Activated T-cell treated with anti-CD3 and anti-CD28 coated beads, Interleukin-2, amount 50 U/mL, for 24 hours (primary cell): ENCODE measurements around the gene DNAH2.

Source experiments
- DNase-seq: peaks from one replicate; pipeline ENCODE4 v3.0.0-alpha.2; 2020
- H3K27ac Mint-ChIP-seq: 2 replicates; pipeline ENCODE4 v1.8.0; 2020; ENCODE audit warnings: mild to moderate bottlenecking, mixed read lengths
- H3K27me3 Mint-ChIP-seq: 2 replicates; pipeline ENCODE4 v1.8.0; 2020; ENCODE audit warnings: mixed read lengths
- H3K36me3 Mint-ChIP-seq: 2 replicates; pipeline ENCODE4 v1.8.0; 2020; ENCODE audit warnings: low read depth, mixed read lengths
- H3K4me1 Mint-ChIP-seq: 2 replicates; pipeline ENCODE4 v1.8.0; 2020; ENCODE audit warnings: low read depth, mixed read lengths
- H3K4me3 Mint-ChIP-seq: 2 replicates; pipeline ENCODE4 v1.8.0; 2020; ENCODE audit warnings: mild to moderate bottlenecking, moderate library complexity, mixed read lengths
- H3K9me3 Mint-ChIP-seq: 2 replicates; pipeline ENCODE4 v1.8.0; 2020; ENCODE audit warnings: mixed read lengths

Gene DNAH2

GRCh38 chr17:7687908-7688807, 29.4 kb upstream of the DNAH2 start, which contains the start of gene WRAP53:
Gene WRAP53 (plus strand): TSS chr17:7688477. CDS start chr17:7688649, 172 bp downstream.
- Mint-ChIP-seq H3K27ac (peak within 1 kb of the TSS; percentile 98), H3K9me3 (no peaks in the 10 kb centered on the region), H3K4me3 (peak within 1 kb of the TSS; percentile 90), H3K4me1 (peaks cover 39% of the 10 kb centered on the region), H3K27me3 (no peaks in the 10 kb centered on the region), H3K36me3 (peaks cover 85% of the 10 kb centered on the region)
- DNase-seq = peak; percentile 97

DNA sequence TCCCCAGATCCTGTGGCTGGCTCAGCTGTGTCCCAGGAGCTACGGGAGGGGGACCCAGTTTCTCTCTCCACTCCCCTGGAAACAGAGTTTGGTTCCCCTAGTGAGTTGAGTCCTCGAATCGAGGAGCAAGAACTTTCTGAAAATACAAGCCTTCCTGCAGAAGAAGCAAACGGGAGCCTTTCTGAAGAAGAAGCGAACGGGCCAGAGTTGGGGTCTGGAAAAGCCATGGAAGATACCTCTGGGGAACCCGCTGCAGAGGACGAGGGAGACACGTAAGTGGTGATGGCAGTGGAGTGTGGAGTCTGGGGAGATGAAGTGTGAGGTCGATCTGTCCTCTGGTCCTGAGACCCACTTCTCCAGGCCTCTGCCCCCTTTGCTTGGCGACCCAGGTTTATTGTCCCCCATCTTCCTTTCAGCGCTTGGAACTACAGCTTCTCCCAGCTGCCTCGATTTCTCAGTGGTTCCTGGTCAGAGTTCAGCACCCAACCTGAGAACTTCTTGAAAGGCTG, 28.7 kb upstream of the DNAH2 start:
- peak overlapping the region; percentile 98 for H3K27ac Mint-ChIP-seq
- no peaks in the 10 kb centered on the region for H3K9me3 Mint-ChIP-seq
- H3K36me3 Mint-ChIP-seq = peaks cover 85% of the 10 kb centered on the region

DNA sequence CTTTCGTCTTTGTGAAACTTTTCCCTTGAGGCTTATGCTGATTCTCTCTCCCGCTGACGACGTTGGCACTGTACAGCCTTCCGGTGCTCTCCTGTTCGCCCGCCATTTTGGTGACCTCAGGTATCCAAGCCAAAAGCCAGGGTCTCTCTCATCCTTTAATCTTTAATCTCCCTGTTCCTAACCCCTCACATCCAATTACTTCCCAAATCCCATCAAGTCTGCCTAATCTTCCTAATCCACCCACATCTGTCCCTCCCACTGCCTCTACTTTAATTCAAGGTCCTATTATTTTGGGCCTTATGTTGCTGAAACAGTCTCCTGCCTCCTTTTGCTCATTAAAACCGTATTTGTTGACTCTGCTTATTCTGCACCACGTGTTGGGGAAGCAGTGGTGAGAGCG, 22.0 kb upstream of the DNAH2 start:
- Mint-ChIP-seq H3K4me3 (no peak overlapping the region), H3K27me3 (no peaks in the 10 kb centered on the region), H3K36me3 (peaks cover 71% of the 10 kb centered on the region), H3K4me1 (peaks cover 3% of the 10 kb centered on the region), H3K27ac (no peak overlapping the region), H3K9me3 (no peaks in the 10 kb centered on the region)
- no peak for DNase-seq

More for the DNA sequence above, 28.7 kb upstream of the DNAH2 start:
- Mint-ChIP-seq H3K27me3 (no peaks in the 10 kb centered on the region), H3K4me1 (peaks cover 36% of the 10 kb centered on the region), H3K4me3 (peak overlapping the region; percentile 90)
- no peak for DNase-seq

DNA sequence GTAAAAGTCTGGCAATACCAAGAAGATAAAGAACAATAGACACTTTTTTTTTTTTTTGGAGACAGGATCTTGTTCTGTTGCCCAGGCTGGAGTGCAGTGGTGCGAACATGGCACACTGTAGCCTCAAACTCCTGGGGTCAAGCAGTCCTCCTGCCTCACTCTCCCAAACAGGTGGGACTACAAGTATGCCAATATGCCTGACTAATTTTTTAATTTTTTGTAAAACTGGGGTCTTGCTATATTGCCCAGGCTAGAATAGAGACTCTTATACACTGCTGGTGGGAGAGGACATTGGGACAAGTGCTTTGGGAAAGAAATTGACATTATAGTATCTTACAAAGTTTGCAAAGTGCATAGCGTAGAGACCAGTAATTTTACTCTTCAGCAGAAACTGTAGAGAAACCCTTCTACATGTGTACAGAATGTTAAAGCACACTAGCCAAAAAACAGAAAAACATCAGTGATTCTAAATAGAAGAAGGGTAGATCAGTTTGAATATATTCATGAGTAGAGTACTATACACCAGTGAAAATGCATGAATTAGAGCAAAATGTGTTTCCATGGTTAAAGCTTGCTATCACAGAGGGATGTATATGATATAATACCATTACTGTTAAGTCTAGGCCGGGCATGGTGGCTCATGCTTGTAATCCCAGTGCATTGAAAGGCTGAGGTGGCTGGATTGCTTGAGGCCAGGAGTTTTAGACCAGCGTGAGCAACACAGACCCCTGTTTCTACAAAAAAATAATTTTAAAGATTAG, 19.5 kb upstream of the DNAH2 start:
- no peaks in the 10 kb centered on the region for H3K9me3 Mint-ChIP-seq
- H3K27ac Mint-ChIP-seq = no peak overlapping the region
- DNase-seq = no peak
- no peak overlapping the region for H3K4me3 Mint-ChIP-seq
- H3K36me3 Mint-ChIP-seq = peaks cover 73% of the 10 kb centered on the region
- H3K4me1 Mint-ChIP-seq = peaks cover 1% of the 10 kb centered on the region
- peaks cover 3% of the 10 kb centered on the region for H3K27me3 Mint-ChIP-seq

- no peak overlapping the region for H3K4me3 Mint-ChIP-seq
- no peak for DNase-seq
- peaks cover 63% of the 10 kb centered on the region for H3K36me3 Mint-ChIP-seq
- peaks cover 19% of the 10 kb centered on the region for H3K27me3 Mint-ChIP-seq
- no peaks in the 10 kb centered on the region for H3K9me3 Mint-ChIP-seq
- no peak overlapping the region for H3K27ac Mint-ChIP-seq
- peaks cover 14% of the 10 kb centered on the region for H3K4me1 Mint-ChIP-seq
Observed at GRCh38 chr17:7700510-7700909, 17.0 kb upstream of the DNAH2 start.

DNA sequence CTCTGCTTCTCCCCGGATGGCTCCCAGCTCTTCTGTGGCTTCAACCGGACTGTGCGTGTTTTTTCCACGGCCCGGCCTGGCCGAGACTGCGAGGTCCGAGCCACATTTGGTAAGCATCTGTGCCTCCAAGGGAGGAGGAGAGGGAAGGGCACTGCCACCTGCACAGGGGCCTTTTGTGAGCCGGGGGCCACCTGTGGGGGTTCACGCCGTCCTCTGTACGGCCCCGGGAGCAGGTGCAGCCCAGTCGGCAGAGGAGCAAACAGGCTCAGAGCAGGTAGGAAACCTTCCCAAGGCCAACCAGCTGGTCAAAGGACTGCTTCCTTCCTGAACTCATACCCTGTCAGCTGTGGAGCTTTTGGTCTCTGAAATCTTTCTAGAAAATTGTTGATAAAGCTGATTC, 15.9 kb upstream of the DNAH2 start:
- no peak overlapping the region for H3K27ac Mint-ChIP-seq
- peaks cover 53% of the 10 kb centered on the region for H3K36me3 Mint-ChIP-seq
- peaks cover 31% of the 10 kb centered on the region for H3K27me3 Mint-ChIP-seq
- H3K9me3 Mint-ChIP-seq = no peaks in the 10 kb centered on the region
- DNase-seq = no peak
- no peak overlapping the region for H3K4me3 Mint-ChIP-seq
- peaks cover 22% of the 10 kb centered on the region for H3K4me1 Mint-ChIP-seq

DNA sequence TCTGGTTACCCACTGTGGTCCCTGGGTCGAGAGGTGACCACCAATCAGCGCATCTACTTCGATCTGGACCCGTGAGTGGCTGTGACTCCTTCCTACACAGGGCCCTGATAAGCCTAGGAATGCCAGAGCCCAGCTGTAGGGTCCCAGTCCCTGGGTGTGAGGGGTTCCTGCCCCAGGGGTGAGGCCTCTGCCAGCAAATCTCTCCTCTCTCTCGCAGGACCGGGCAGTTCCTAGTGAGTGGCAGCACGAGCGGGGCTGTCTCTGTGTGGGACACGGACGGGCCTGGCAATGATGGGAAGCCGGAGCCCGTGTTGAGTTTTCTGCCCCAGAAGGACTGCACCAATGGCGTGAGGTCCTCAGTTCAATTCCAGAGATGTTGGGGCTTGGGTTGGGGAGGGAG, 14.8 kb upstream of the DNAH2 start:
- Mint-ChIP-seq H3K27me3 (peaks cover 42% of the 10 kb centered on the region), H3K4me1 (peaks cover 22% of the 10 kb centered on the region), H3K4me3 (no peak overlapping the region), H3K27ac (no peak overlapping the region), H3K9me3 (no peaks in the 10 kb centered on the region), H3K36me3 (peaks cover 47% of the 10 kb centered on the region)
- DNase-seq = no peak

DNA sequence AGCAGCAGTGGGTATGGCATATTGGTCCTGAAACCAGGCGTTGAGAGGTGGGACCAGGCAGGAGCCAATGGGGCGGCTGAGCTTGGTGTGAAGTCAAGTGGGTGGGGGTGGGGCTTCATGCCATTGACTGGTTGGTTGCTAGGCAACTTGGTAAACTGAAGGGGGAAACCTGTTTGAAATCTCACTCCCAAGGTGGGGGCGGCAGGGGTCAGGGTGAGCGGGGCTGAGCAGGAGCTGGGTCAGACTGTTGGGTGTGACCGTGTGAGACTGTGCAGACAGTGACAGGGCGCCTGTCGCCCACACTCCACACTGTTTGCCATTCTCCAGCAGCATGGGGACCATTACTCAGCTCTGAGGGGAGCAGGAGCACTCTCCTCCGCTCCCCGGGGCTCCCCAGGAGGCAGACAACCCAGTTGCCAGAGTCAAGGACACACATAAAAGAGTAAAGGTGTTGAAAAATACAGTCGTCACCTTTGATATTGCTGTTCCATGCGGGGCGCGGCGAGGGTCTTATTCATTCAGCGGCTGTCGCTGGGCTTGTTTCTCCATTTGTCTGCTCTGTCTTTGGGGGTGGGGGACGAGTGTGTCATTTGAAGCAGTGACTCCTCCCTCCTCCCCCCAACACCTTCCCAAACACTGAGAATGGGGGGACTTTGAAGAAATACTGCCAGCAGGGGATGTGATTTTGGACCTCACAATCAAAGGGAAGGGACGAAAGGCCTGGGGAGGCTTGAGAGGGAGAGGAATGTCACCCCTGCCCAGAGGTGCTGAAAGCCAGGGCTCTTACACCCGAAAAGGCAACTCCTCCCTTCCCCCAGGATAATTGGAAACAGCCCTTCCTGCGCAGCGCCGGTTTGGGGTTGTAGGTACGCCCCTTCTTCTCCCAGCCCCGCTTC, 13.7 kb upstream of the DNAH2 start:
- Mint-ChIP-seq H3K4me3 (peak overlapping the region; percentile 62), H3K27me3 (peaks cover 51% of the 10 kb centered on the region), H3K36me3 (peaks cover 40% of the 10 kb centered on the region), H3K9me3 (no peaks in the 10 kb centered on the region), H3K27ac (no peak overlapping the region), H3K4me1 (peaks cover 22% of the 10 kb centered on the region)
- DNase-seq = no peak

- H3K27ac Mint-ChIP-seq = no peak within 1 kb of the TSS
- H3K36me3 Mint-ChIP-seq = peaks cover 38% of the 10 kb centered on the region
- peak within 1 kb of the TSS; percentile 62 for H3K4me3 Mint-ChIP-seq
- DNase-seq = no peak
- peaks cover 53% of the 10 kb centered on the region for H3K27me3 Mint-ChIP-seq
- peaks cover 22% of the 10 kb centered on the region for H3K4me1 Mint-ChIP-seq
- H3K9me3 Mint-ChIP-seq = no peaks in the 10 kb centered on the region
Observed at GRCh38 chr17:7704601-7705268, 12.8 kb upstream of the DNAH2 start, which contains the start of gene EFNB3. Gene EFNB3 (plus strand): TSS chr17:7705202. CDS start chr17:7705599, 397 bp downstream.

DNA sequence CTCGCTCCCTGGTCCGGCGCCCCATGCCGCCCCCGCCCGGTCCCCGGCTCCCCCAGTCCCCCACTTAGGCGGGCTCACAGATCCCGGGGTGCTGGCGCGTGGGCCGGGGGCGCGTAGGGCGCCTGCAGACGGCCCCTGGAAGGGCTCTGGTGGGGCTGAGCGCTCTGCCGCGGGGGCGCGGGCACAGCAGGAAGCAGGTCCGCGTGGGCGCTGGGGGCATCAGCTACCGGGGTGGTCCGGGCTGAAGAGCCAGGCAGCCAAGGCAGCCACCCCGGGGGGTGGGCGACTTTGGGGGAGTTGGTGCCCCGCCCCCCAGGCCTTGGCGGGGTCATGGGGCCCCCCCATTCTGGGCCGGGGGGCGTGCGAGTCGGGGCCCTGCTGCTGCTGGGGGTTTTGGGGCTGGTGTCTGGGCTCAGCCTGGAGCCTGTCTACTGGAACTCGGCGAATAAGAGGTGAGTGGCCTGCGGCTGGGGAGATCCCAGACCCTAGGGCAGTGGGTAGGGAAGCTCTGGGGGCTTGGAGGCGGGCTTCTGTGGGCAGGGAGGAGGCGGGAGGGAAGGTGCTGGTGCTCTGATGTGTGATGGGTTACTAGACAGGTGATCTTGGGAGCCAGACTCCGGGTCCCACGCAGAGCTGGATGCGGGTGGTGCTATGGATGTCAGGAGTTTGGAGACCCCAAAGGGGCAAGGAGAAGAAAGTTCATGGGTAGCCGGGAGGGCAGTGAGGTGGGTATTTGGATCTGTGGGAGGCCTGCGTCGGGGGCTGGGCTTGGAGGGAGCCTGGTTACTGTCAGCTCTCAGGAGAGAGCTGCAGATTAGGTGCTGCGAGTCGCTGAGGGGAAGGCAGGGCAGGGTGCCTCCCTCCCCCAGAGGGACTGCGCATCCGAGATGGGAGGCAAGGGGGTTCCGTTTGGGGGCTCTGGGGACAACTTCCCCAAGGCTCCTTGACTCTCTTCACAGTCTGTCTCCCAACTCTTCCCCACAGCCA, 12.0 kb upstream of the DNAH2 start:
- no peaks in the 10 kb centered on the region for H3K9me3 Mint-ChIP-seq
- H3K27ac Mint-ChIP-seq = no peak overlapping the region
- H3K4me3 Mint-ChIP-seq = peak overlapping the region; percentile 13
- no peak for DNase-seq
- H3K4me1 Mint-ChIP-seq = peaks cover 27% of the 10 kb centered on the region
- peaks cover 31% of the 10 kb centered on the region for H3K36me3 Mint-ChIP-seq
- H3K27me3 Mint-ChIP-seq = peaks cover 61% of the 10 kb centered on the region

- no peak overlapping the region for H3K4me3 Mint-ChIP-seq
- H3K27me3 Mint-ChIP-seq = peaks cover 71% of the 10 kb centered on the region
- no peak overlapping the region for H3K27ac Mint-ChIP-seq
- no peaks in the 10 kb centered on the region for H3K9me3 Mint-ChIP-seq
- H3K36me3 Mint-ChIP-seq = peaks cover 19% of the 10 kb centered on the region
- DNase-seq = no peak
- H3K4me1 Mint-ChIP-seq = peaks cover 27% of the 10 kb centered on the region
Observed at GRCh38 chr17:7706631-7707354, 10.8 kb upstream of the DNAH2 start.

DNA sequence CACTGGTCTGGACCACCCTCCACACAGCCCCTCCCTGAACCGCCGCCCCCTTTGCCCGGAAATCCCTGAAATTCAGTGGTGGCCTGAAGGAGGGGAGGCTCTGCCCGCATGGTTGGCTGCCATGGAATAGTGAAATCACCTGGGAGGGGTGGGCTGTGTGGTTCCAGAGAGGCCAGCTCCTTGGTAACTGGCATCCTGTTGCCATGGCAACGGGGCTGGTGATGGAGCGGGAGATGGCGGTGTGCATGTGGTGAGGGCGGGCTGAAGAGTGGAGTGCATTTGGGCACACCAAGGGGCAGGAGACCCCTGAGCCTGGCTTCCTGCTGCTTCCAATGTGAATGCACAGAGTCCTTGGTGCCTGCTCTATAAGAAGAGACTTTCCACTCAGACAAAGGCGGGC, 10.1 kb upstream of the DNAH2 start:
- Mint-ChIP-seq H3K27ac (no peak overlapping the region), H3K27me3 (peaks cover 72% of the 10 kb centered on the region), H3K36me3 (peaks cover 13% of the 10 kb centered on the region), H3K9me3 (no peaks in the 10 kb centered on the region), H3K4me3 (no peak overlapping the region), H3K4me1 (peaks cover 27% of the 10 kb centered on the region)
- DNase-seq = no peak
